Neural progenitor cell (in vitro differentiated cells): ENCODE measurements around the gene EDIL3. TPM values are rescaled to one million over a fixed set of nuclear protein-coding genes. Genes with fewer than 3 reads are reported as not detected.
"Not testable (repeated sequence)": the region's sequence is repeated elsewhere in the genome, so short reads cannot be mapped to it uniquely, and the experiment has no call there.

Experiments used
- DNase-seq: peaks from one replicate; pipeline ENCODE4 v3.0.0-alpha.2; 2016; ENCODE audit warnings: low spot score
- H2AFZ ChIP-seq: fragments of 200-600 bp; sonication (generic); replicated peaks from 2 replicates; pipeline ENCODE4 v1.6.1; 2016; ENCODE audit warnings: antibody characterized with exemption
- H3F3A ChIP-seq: fragments of 200-600 bp; sonication (generic); 2 replicates; pipeline ENCODE4 v1.6.1; 2016; ENCODE audit warnings: antibody characterized with exemption, low read depth
- H3K27ac ChIP-seq: fragments of 200-600 bp; sonication (generic); 2 replicates; pipeline ENCODE4 v1.5.1; 2016; ENCODE audit warnings: mild to moderate bottlenecking
- H3K27me3 ChIP-seq: fragments of 200-600 bp; sonication (generic); 2 replicates; pipeline ENCODE4 v1.6.1; 2016; ENCODE audit warnings: mild to moderate bottlenecking, moderate library complexity
- H3K36me3 ChIP-seq: fragments of 200-600 bp; sonication (generic); 2 replicates; pipeline ENCODE4 v1.5.1; 2016
- H3K4me1 ChIP-seq: fragments of 200-600 bp; sonication (generic); 2 replicates; pipeline ENCODE4 v1.6.1; 2016; ENCODE audit warnings: mixed run types
- H3K4me2 ChIP-seq: fragments of 200-600 bp; sonication (generic); 2 replicates; pipeline ENCODE4 v1.6.1; 2016
- H3K4me3 ChIP-seq: fragments of 200-600 bp; sonication (generic); 2 replicates; pipeline ENCODE4 v1.5.1; 2016
- H3K79me2 ChIP-seq: fragments of 200-600 bp; sonication (generic); 2 replicates; pipeline ENCODE4 v1.6.1; 2016; ENCODE audit warnings: low read depth
- H3K9ac ChIP-seq: fragments of 200-600 bp; sonication (generic); 2 replicates; pipeline ENCODE4 v1.6.1; 2016
- H3K9me3 ChIP-seq: fragments of 200-600 bp; sonication (generic); 2 replicates; pipeline ENCODE4 v1.5.1; 2016; ENCODE audit warnings: low read depth
- H4K20me1 ChIP-seq: fragments of 200-600 bp; sonication (generic); 2 replicates; pipeline ENCODE4 v1.6.1; 2016; ENCODE audit warnings: low read depth
- H3K27ac Mint-ChIP-seq: 3 replicates; pipeline ENCODE4 v1.8.0; 2021; ENCODE audit warnings: mixed read lengths
- H3K27me3 Mint-ChIP-seq: 2 replicates; pipeline ENCODE4 v1.8.0; 2022; ENCODE audit warnings: low read depth, mild to moderate bottlenecking, inconsistent platforms, moderate library complexity, mixed read lengths; ENCODE audit not compliant: insufficient read depth
- H3K36me3 Mint-ChIP-seq: 3 replicates; pipeline ENCODE4 v1.8.0; 2021; ENCODE audit warnings: mixed read lengths
- H3K4me1 Mint-ChIP-seq: 3 replicates; pipeline ENCODE4 v1.8.0; 2021; ENCODE audit warnings: mixed read lengths
- H3K4me3 Mint-ChIP-seq: 3 replicates; pipeline ENCODE4 v1.8.0; 2021; ENCODE audit warnings: mild to moderate bottlenecking, moderate library complexity, mixed read lengths
- H3K9me3 Mint-ChIP-seq: 3 replicates; pipeline ENCODE4 v1.8.0; 2020; ENCODE audit warnings: mixed read lengths
- EZH2 ChIP-seq: fragments of 200-600 bp; sonication (generic); IDR thresholded peaks from 2 replicates; pipeline ENCODE4 v1.6.1; 2017; ENCODE audit warnings: antibody characterized with exemption, mild to moderate bottlenecking, moderate library complexity
- EZH2phosphoT487 ChIP-seq: fragments of 200-600 bp; sonication (generic); IDR thresholded peaks from 2 replicates; pipeline ENCODE4 v1.6.1; 2017; ENCODE audit warnings: antibody characterized with exemption
- total RNA-seq: library from RNA; depleted of rRNA; stranded (reverse); fragments of >200 nt; gene quantifications from 2 replicates; pipeline ENCODE4 v1.2.3, GENCODE V29; 2015; ENCODE audit warnings: low replicate concordance
- TF ChIP-seq, protein P1 (sequence below): fragments of 200-600 bp; sonication (generic); IDR thresholded peaks from 2 replicates; pipeline ENCODE4 v1.5.1; 2017; ENCODE audit warnings: antibody characterized with exemption, mild to moderate bottlenecking

EDIL3 gene
- total RNA-seq, 1 donor from 2014 or later = 13.8 TPM

DNA sequence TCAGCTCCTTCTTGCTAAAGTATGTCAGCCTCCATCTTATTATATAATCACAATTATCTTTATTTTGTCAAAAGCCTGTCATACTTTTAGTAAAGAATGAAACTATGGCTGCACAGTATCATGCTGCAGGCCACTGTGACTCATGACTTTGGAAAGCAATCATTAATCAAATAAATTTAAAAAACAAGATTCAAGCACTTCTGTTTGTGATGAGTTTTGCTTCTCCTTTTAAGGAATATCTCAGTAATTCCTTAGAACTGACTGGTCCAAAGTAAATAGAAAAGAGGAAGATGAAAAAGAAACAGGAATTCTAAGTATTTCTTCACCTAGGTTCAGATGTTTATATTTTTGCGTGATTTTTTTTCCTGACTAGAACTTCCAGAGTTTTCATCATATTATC lies 83.1 kb downstream of the EDIL3 start:
- peaks cover 4% of the 10 kb centered on the region for H3K9me3 Mint-ChIP-seq
- no peaks in the 10 kb centered on the region for H3K36me3 Mint-ChIP-seq
- no peaks in the 10 kb centered on the region for H3K79me2 ChIP-seq
- no peaks in the 10 kb centered on the region for H3K36me3 ChIP-seq
- TF ChIP-seq, protein P1, sequence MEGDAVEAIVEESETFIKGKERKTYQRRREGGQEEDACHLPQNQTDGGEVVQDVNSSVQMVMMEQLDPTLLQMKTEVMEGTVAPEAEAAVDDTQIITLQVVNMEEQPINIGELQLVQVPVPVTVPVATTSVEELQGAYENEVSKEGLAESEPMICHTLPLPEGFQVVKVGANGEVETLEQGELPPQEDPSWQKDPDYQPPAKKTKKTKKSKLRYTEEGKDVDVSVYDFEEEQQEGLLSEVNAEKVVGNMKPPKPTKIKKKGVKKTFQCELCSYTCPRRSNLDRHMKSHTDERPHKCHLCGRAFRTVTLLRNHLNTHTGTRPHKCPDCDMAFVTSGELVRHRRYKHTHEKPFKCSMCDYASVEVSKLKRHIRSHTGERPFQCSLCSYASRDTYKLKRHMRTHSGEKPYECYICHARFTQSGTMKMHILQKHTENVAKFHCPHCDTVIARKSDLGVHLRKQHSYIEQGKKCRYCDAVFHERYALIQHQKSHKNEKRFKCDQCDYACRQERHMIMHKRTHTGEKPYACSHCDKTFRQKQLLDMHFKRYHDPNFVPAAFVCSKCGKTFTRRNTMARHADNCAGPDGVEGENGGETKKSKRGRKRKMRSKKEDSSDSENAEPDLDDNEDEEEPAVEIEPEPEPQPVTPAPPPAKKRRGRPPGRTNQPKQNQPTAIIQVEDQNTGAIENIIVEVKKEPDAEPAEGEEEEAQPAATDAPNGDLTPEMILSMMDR = no peak
- TF ChIP-seq EZH2phosphoT487 = no peak
- no peak for TF ChIP-seq EZH2
- no peak overlapping the region for H2AFZ ChIP-seq
- H3K27ac Mint-ChIP-seq = no peak overlapping the region
- no peaks in the 10 kb centered on the region for H3F3A ChIP-seq
- no peaks in the 10 kb centered on the region for H3K9me3 ChIP-seq
- no peaks in the 10 kb centered on the region for H3K27me3 Mint-ChIP-seq
- no peaks in the 10 kb centered on the region for H3K4me1 ChIP-seq
- no peaks in the 10 kb centered on the region for H3K4me1 Mint-ChIP-seq
- no peak overlapping the region for H3K9ac ChIP-seq
- H3K27me3 ChIP-seq = no peaks in the 10 kb centered on the region
- H3K4me3 ChIP-seq = no peak overlapping the region
- H3K4me3 Mint-ChIP-seq = no peak overlapping the region
- H3K27ac ChIP-seq = no peak overlapping the region
- DNase-seq = no peak
- no peaks in the 10 kb centered on the region for H4K20me1 ChIP-seq
- H3K4me2 ChIP-seq = no peak overlapping the region

DNA sequence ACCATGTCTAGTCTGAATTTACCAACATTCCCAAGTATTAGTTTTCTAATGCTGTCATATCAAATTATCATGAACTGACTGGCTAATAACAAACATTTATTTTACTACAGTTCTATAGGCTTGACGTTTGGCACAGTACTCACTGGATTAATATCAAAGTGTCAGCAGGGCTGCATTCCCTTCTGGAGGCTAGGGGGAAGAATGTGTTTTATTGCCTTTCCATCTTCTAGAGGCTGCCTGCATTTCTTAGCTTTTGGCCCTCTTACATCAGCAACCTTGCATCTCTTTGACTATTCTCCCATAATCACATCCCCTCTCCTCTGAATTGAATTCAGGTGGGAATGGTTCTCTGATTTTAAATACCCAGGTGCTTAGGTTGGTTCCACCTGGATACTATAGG lies 84.7 kb downstream of the EDIL3 start:
- Histone ChIP-seq H3K27me3 (no peaks in the 10 kb centered on the region), H2AFZ (no peak overlapping the region), H3F3A (no peaks in the 10 kb centered on the region), H3K9ac (no peak overlapping the region), H3K79me2 (no peaks in the 10 kb centered on the region), H4K20me1 (no peaks in the 10 kb centered on the region), H3K27ac (no peak overlapping the region), H3K4me3 (no peak overlapping the region), H3K9me3 (no peaks in the 10 kb centered on the region), H3K4me2 (no peak overlapping the region), H3K36me3 (no peaks in the 10 kb centered on the region), H3K4me1 (no peaks in the 10 kb centered on the region)
- Mint-ChIP-seq H3K4me1 (no peaks in the 10 kb centered on the region), H3K27me3 (no peaks in the 10 kb centered on the region), H3K4me3 (no peak overlapping the region), H3K27ac (no peak overlapping the region), H3K9me3 (peaks cover 4% of the 10 kb centered on the region), H3K36me3 (no peaks in the 10 kb centered on the region)
- TF ChIP-seq EZH2 = no peak
- TF ChIP-seq EZH2phosphoT487 = no peak
- TF ChIP-seq, protein P1 = no peak
- DNase-seq = no peak

DNA sequence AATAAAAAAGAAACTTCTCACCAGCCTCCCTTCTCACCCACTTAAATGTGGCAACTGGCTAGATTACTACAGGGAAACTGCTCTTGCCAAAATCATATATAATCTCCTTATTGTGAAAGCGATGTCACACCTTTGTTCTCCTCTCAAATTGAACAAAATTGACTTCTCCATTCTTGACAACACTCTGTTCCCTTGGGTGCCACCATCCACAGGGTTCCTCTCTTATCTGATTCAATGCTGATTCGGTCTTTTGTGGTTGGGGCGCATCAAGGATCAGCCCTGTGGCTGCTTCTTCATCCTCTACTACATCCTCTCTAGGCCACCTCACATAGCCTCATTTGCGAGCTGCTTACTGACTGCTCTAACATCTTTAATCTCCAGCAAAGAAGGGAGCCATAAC lies 86.1 kb downstream of the EDIL3 start:
- Mint-ChIP-seq H3K4me3 (no peak overlapping the region), H3K4me1 (no peaks in the 10 kb centered on the region), H3K27ac (no peak overlapping the region), H3K27me3 (no peaks in the 10 kb centered on the region), H3K36me3 (no peaks in the 10 kb centered on the region), H3K9me3 (peaks cover 4% of the 10 kb centered on the region)
- Histone ChIP-seq H3K4me2 (no peak overlapping the region), H3K79me2 (no peaks in the 10 kb centered on the region), H3K27me3 (no peaks in the 10 kb centered on the region), H3K36me3 (no peaks in the 10 kb centered on the region), H3K4me1 (no peaks in the 10 kb centered on the region), H3K27ac (no peak overlapping the region), H2AFZ (no peak overlapping the region), H3K9me3 (no peaks in the 10 kb centered on the region), H3K4me3 (no peak overlapping the region), H4K20me1 (no peaks in the 10 kb centered on the region), H3K9ac (no peak overlapping the region), H3F3A (no peaks in the 10 kb centered on the region)
- DNase-seq = no peak
- TF ChIP-seq, protein P1 = no peak
- TF ChIP-seq EZH2phosphoT487 = no peak
- TF ChIP-seq EZH2 = no peak

DNA sequence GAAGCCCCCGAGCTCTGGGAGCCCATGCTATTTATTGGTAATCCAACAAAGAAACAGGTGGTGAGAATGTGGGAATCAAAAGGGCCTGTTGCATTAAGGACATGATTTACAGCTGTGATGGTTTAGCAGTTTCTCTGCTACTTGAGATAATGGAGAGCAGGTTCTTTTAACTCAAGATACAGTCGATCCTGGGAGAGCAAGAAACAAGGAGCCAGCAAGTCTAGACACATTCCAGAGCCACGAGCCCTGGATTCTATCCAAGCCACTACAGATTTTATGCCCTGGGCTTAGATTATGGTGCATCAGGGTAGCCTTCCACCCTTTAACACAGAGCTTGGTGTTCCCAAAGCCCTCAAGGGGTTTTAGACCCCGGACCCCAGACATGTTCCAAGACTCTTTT lies 87.0 kb downstream of the EDIL3 start:
- H3K9me3 ChIP-seq, H3K9me3 Mint-ChIP-seq, H4K20me1 ChIP-seq, H3K4me1 ChIP-seq, H3K79me2 ChIP-seq, H3F3A ChIP-seq, H3K27me3 ChIP-seq, H3K4me3 ChIP-seq, H3K36me3 Mint-ChIP-seq, H3K27ac ChIP-seq, H3K4me1 Mint-ChIP-seq, H3K27ac Mint-ChIP-seq, H3K4me3 Mint-ChIP-seq, H2AFZ ChIP-seq, DNase-seq, H3K36me3 ChIP-seq, H3K4me2 ChIP-seq, H3K9ac ChIP-seq, H3K27me3 Mint-ChIP-seq: not testable (repeated sequence)
